Spinal cord (tissue), 10 donors: ENCODE measurements around the gene ZNF217. TPM values are rescaled to one million over a fixed set of nuclear protein-coding genes. Genes with fewer than 3 reads are reported as not detected.
"Not testable (repeated sequence)": the region's sequence is repeated elsewhere in the genome, so short reads cannot be mapped to it uniquely, and the experiment has no call there.

ENCODE experiments used
- DNase-seq, 6 donors: peaks; one replicate each; pipeline versions ENCODE4 v3.0.0 to v3.0.0-alpha.2; 2013 to 2015; ENCODE audit warnings: low spot score in 6 of 6, low read depth in 4 of 6
- H3K27ac ChIP-seq: one replicate; pipeline ENCODE4 v1.5.1; 2013; ENCODE audit warnings: low read depth, low read length, control low read depth
- H3K27me3 ChIP-seq: one replicate; pipeline ENCODE4 v1.6.1; 2013; ENCODE audit warnings: low read length; ENCODE audit not compliant: control insufficient read depth, insufficient read depth
- H3K36me3 ChIP-seq: one replicate; pipeline ENCODE4 v1.6.1; 2013; ENCODE audit warnings: low read length; ENCODE audit not compliant: control insufficient read depth, insufficient read depth
- H3K4me1 ChIP-seq: one replicate; pipeline ENCODE4 v1.6.1; 2013; ENCODE audit warnings: low read length; ENCODE audit not compliant: control insufficient read depth, insufficient read depth
- H3K4me3 ChIP-seq: one replicate; pipeline ENCODE4 v1.5.1; 2013; ENCODE audit warnings: low read depth, low read length, control low read depth
- H3K9me3 ChIP-seq: one replicate; pipeline ENCODE4 v1.6.1; 2013; ENCODE audit warnings: low read length; ENCODE audit not compliant: control insufficient read depth, insufficient read depth
- WGBS: methylation state at CpG from one replicate; pipeline ENCODE4 v1.1.5; 2013; ENCODE audit warnings: missing lambda C conversion rate; ENCODE audit not compliant: insufficient coverage; 5-methylcytosine and 5-hydroxymethylcytosine counted together
- polyA plus RNA-seq, 2 donors: library from polyadenylated mRNA; unstranded; fragments of 120-200 nt; gene quantifications; one replicate each; pipeline ENCODE4 v1.2.1, GENCODE V29; 2013; ENCODE audit not compliant: insufficient read length in 2 of 2
- small RNA-seq: library from RNA; depleted of rRNA; stranded (forward); fragments of <200 nt; gene quantifications from one replicate; pipeline ENCODE3, GENCODE V24; 2014; ENCODE audit warnings: low replicate concordance
- total RNA-seq, 2 donors: library from RNA; depleted of rRNA in 1 of 2; stranded (reverse); fragments of 120-200 nt in 1 of 2; fragments of >200 nt in 1 of 2; gene quantifications; one replicate each; pipeline versions ENCODE4 v1.2.3 to v1.2.4, GENCODE V29; 2013 to 2014
- donor health status: healthy.

The ZNF217 gene
- total and polyA plus RNA-seq, 4 donors, result 5.8 to 10.5 (median 7.2) TPM

DNA sequence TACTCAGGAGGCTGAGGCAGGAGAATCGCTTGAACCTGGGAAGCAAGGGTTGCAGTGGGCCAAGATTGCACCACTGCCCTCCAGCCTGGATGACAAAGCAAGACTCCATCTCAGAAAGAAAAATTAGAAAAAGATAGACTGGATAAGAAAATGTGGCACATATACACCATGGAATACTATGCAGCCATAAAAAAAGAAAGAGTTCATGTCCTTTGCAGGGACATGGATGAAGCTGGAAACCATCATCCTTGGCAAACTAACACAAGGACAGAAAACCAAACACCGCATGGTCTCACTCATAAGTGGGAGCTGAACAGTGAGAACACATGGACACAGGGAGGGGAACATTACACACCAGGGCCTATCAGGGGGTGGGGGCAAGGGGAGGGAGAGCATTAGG is 70.0 kb downstream of the ZNF217 start:
- not testable (repeated sequence) for DNase-seq, H3K4me3 ChIP-seq, H3K4me1 ChIP-seq, H3K36me3 ChIP-seq, H3K27me3 ChIP-seq, H3K9me3 ChIP-seq, H3K27ac ChIP-seq
- WGBS, result 92% methylated on average over 2 of the region's 2 CpGs

DNA sequence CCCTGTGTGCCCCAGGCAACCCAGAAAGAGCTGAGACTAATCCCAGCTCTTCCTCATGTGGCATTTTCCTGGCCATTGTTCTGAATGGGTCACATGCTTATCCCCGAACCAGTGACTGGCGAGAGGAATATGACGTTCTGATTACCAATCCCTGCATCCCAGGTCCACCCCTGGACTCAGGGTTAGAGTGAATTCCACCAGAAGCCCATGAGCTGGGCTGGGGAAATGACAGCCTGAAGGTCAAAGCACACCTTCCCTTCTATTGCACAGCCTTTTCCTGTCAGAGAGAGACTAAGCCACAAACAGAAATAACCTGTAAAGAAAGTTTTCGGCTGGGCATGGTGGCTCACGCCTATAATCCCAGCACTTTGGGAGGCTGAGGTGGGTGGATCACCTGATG is 70.9 kb downstream of the ZNF217 start:
- H3K27me3 ChIP-seq, result no peaks in the 10 kb centered on the region
- H3K4me1 ChIP-seq, result no peaks in the 10 kb centered on the region
- no peak overlapping the region for H3K4me3 ChIP-seq
- H3K27ac ChIP-seq, result no peak overlapping the region
- no peaks in the 10 kb centered on the region for H3K36me3 ChIP-seq
- H3K9me3 ChIP-seq, result no peaks in the 10 kb centered on the region
- no peak for DNase-seq
- 90% methylated on average over 3 of the region's 5 CpGs for WGBS

DNA sequence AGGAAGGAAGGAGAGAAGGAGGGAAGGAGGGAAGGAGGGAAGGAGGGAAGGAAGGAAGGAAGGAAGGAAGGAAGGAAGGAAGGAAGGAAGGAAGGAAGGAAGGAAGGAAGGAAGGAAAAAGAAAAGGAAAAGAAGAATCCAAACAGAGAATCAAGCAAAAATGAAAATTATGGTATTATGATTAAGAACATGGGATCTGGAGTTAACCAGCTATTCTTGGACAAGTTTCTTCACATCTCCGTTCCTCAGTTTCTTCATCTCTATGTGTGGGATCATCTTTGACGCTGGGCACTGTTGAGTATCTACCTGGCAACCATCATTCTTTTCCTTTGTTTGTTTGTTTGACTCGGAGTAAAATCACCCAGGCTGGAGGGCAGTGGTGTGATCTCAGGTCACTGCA is 71.6 kb downstream of the ZNF217 start:
- Histone ChIP-seq H3K27me3 (no peaks in the 10 kb centered on the region), H3K4me1 (no peaks in the 10 kb centered on the region), H3K36me3 (no peaks in the 10 kb centered on the region), H3K9me3 (no peaks in the 10 kb centered on the region), H3K27ac (no peak overlapping the region), H3K4me3 (no peak overlapping the region)
- WGBS, result 100% methylated on average over 2 of the region's 3 CpGs
- DNase-seq, result no peak

DNA sequence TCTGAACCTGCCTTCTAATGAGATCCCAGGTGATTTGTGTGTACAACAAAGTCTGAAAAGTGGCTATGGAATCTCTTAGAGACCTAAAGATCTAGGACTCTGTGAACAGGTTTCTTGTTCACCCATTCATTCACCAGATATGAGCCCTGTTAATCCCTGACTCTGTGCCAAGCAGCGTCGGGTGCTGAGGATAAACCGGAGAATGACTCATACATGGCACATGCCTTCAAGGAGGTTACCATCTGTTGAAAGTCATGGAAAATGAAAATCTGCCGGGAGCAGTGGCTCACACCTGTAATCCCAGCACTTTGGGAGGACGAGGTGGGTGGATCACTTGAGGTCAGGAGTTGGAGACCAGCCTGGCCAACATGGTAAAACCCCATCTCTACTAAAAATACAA is 72.2 kb downstream of the ZNF217 start:
- not testable (repeated sequence) for H3K9me3 ChIP-seq, H3K27ac ChIP-seq, H3K4me1 ChIP-seq, DNase-seq, H3K27me3 ChIP-seq, H3K4me3 ChIP-seq, H3K36me3 ChIP-seq
- WGBS, result 96% methylated on average over 4 of the region's 5 CpGs

DNA sequence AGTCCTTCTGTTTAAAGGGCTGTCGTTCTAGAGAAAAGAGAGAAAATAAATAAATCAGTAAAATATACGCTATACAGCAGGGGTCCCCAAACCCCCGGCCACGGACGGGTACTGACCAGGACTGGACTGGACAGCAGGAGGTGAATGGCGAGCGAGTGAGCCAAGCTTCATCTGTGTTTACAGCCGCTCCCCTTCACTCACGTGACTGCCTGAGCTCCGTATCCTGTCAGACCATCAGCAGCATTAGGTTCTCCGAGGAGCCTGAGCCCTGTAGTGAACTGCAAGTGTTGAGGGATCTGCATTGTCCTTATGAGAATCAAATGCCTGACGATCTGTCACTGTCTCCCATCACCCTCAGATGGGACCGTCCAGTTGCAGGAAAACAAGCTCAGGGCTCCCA is 76.5 kb downstream of the ZNF217 start:
- Histone ChIP-seq H3K9me3 (no peaks in the 10 kb centered on the region), H3K27ac (no peak overlapping the region), H3K27me3 (no peaks in the 10 kb centered on the region), H3K4me1 (no peaks in the 10 kb centered on the region), H3K4me3 (no peak overlapping the region), H3K36me3 (no peaks in the 10 kb centered on the region)
- 64% methylated on average over 7 of the region's 13 CpGs for WGBS
- no peak for DNase-seq

Small RNA genes lying within 50 kb of the gene (small RNA-seq; reads per million reads assigned to genes)
- gene RF00019, result not detected
